Measurements from ENCODE around the gene GNAI2. TPM values are rescaled to one million over a fixed set of nuclear protein-coding genes. Genes with fewer than 3 reads are reported as not detected.
"Not testable (repeated sequence)": the region's sequence is repeated elsewhere in the genome, so short reads cannot be mapped to it uniquely, and the experiment has no call there.

The GNAI2 gene
- polyA plus RNA-seq, 12 donors = 153 to 270 (median 174) TPM

- no peak for DNase-seq
These were observed 32.7 kb upstream of the GNAI2 start for GRCh38 chr3:50203113-50203808.

- no peak for DNase-seq
These were observed 31.9 kb upstream of the GNAI2 start for GRCh38 chr3:50203809-50204803.

- DNase-seq = no peak
These were observed 31.1 kb upstream of the GNAI2 start, which contains the start of gene SLC38A3 for GRCh38 chr3:50204804-50205412. Gene SLC38A3 (plus strand): TSS chr3:50205271. CDS start chr3:50214200, 8,929 bp downstream.

GRCh38 chr3:50205413-50206276 lies 30.4 kb upstream of the GNAI2 start:
- no peak for DNase-seq

- no peak for DNase-seq
These were observed 28.5 kb upstream of the GNAI2 start for GRCh38 chr3:50207359-50208042.

GRCh38 chr3:50208677-50209344 lies 27.2 kb upstream of the GNAI2 start:
- no peak for DNase-seq

GRCh38 chr3:50210176-50210509 lies 25.9 kb upstream of the GNAI2 start:
- no peak for DNase-seq

- no peak for DNase-seq
These were observed 25.3 kb upstream of the GNAI2 start for GRCh38 chr3:50210510-50211367.

GRCh38 chr3:50211368-50211717 lies 24.7 kb upstream of the GNAI2 start:
- not testable (repeated sequence) for DNase-seq

- DNase-seq = no peak
These were observed 24.1 kb upstream of the GNAI2 start for GRCh38 chr3:50211930-50212329.

GRCh38 chr3:50212502-50212901 lies 23.5 kb upstream of the GNAI2 start:
- no peak for DNase-seq

- DNase-seq = no peak
These were observed 23.0 kb upstream of the GNAI2 start for GRCh38 chr3:50212971-50213370.

- DNase-seq = no peak
These were observed 22.6 kb upstream of the GNAI2 start for GRCh38 chr3:50213373-50213772.

- DNase-seq = no peak
These were observed 21.2 kb upstream of the GNAI2 start for GRCh38 chr3:50214824-50215223.

GRCh38 chr3:50215529-50215928 lies 20.5 kb upstream of the GNAI2 start:
- DNase-seq = no peak

- DNase-seq = no peak
These were observed 18.3 kb upstream of the GNAI2 start for GRCh38 chr3:50217681-50218080.

GRCh38 chr3:50218448-50218847 lies 17.6 kb upstream of the GNAI2 start:
- DNase-seq = no peak

GRCh38 chr3:50219285-50219684 lies 16.7 kb upstream of the GNAI2 start:
- no peak for DNase-seq

- no peak for DNase-seq
These were observed 15.9 kb upstream of the GNAI2 start for GRCh38 chr3:50220109-50220508.

GRCh38 chr3:50221051-50221410 lies 15.0 kb upstream of the GNAI2 start:
- DNase-seq = no peak
